H4 (cell line): ENCODE results near the gene ARSA. TPM values are rescaled to one million over a fixed set of nuclear protein-coding genes. Genes with fewer than 3 reads are reported as not detected.
"Not testable (repeated sequence)": the region's sequence is repeated elsewhere in the genome, so short reads cannot be mapped to it uniquely, and the experiment has no call there.

ENCODE experiments used
- DNase-seq: peaks from one replicate; pipeline ENCODE4 v3.0.0-alpha.2; 2015; ENCODE audit warnings: low spot score
- total RNA-seq: library from RNA; depleted of rRNA; stranded (reverse); fragments of >200 nt; shearing (Covaris generic); gene quantifications from 2 replicates; pipeline ENCODE4 v1.2.3, GENCODE V29; 2014

Gene ARSA
- total RNA-seq, 1 experiment from 2014 or later: 9.3 TPM

DNA sequence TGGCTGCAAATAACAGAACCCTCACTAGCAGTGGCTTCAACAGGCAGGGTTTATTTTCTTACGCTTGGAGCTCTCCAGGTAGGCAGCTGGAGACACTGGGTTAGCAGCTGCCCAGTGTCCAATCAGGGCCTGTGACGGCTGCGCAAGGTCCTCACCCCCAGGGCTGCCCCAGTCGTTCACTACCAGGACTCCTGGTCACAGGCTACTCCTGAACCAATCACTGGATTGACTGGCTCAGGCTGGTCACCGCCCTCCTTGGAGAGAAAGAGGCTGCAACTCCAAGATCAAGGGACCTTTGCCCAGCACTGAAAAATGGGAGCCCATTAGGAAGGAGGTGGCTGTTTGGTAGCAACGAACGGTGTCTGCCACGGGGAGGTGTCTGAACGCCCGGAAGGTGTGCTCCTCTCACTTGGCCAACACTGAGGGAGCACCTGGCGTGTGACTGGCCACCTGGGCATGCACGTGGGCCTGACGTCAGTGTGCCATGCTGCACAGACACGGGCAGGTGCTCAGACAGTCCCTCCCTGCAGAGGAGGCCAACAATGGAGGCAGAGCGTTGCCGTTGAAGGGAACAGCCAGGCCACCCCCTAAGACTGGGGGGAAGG, 5.1 kb downstream of the ARSA start:
- no peak for DNase-seq

DNA sequence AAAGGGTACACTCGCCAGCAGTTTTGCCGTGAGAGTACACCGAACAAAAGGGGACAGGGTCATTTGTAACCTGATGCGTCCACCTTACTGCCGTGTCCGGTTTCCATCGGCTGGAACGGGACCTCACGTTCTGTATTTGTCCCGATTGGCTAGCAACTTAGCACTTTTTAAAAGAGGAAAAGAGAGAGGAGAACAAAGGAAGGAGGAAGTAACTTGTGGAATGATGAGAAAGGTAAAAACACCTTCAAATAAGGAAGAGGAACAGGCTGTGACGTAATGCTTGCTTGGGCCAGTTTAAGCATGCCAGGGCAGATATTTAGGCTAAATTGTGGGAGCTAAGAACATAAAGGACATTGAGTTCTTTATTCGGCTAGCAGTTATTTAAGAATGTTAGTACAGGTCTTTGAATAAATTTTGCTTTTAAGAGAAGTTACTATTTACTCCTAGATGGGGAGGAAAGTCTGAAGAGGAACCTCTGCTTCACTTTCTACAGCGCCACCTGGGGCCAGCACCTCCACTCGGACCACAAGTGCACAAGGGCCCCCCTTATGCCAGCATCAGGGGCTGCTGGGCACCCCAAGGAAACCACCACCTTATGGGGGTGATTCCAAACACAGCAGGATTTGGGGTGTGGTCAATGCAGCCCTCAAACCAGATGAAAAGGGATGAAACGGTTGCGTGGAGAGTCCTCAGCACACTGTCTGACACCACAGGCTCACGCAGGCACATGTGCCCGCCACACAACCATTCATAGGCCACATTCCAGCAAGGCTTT, 5.8 kb downstream of the ARSA start:
- no peak for DNase-seq

DNA sequence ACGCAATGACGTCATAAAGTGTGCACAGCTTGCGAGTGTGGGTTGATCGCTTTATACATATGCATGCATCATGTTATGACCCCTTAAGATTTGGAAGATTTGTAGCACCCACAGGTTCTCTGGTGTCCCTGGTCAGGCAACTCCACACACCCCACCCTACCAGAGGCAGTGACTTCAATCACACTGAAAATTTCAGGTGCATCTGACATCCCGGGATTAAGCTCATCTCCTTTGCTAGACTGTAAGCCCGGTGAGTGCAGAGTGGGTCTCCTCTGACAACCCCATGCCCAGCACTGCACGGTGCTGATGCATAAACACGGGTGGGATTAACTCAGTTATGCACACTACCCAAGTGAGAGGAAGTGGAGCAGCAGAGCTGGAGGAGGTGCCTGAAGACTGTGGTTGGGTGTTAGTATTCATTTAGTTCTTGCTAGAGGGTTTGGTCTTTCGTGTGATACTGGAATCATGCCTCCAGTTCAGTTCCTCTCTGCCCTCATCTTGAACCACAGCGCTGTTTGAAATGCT, 6.5 kb downstream of the ARSA start:
- no peak for DNase-seq

DNA sequence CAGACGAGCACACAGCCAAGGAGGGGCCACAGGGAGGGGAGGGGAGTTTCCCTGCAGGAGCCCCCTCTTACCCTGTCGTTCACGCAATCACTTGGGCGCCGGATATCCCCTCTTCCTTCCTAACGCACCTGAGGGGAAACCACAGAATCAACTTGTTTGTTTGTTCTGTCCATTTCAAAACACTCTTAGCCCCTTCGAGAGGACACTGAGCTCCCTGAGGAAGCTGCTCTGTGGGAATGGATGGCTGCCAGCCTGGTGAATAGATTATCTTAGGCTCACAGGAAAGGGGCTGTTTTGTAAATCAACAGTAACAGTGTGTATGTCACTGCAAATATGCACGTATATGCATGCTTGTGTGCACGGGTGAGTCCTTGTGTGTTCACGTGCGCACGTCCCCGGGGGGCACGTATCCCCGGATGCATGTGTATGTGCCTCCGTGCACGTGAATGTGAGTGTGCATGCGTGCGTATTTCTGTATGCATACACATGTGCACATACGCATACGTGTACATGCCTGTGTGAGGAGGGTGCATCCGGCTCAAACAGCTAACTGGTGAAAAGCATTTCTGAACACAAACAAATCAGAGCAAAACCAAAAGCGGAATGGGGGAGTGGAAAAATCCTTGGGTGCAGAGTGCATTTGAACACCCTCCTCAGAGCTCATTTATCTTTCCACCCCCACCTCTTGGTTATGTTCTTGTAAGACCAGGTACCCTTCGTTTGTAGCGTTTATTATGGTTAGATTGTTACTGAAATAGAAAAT, 7.2 kb downstream of the ARSA start:
- peak; percentile 55 for DNase-seq

DNA sequence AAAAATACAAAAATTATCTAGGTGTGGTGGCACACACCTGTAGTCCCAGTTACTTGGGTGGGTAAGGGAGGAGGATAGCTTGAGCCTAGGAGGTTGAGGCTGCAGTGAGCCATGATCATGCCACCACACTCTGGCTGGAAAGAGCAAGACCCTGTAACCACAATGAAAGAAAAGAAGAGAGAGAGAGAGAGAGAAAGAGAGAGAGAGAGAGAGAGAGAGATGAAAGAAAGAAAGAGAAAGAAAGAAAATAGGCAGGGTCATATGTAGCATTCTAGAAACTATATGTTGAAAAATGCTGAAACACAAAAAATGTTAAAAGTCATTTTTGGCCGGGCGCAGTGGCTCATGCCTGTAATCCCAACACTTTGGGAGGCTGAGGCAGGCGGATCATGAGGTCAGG, 13.7 kb downstream of the ARSA start:
- not testable (repeated sequence) for DNase-seq

DNA sequence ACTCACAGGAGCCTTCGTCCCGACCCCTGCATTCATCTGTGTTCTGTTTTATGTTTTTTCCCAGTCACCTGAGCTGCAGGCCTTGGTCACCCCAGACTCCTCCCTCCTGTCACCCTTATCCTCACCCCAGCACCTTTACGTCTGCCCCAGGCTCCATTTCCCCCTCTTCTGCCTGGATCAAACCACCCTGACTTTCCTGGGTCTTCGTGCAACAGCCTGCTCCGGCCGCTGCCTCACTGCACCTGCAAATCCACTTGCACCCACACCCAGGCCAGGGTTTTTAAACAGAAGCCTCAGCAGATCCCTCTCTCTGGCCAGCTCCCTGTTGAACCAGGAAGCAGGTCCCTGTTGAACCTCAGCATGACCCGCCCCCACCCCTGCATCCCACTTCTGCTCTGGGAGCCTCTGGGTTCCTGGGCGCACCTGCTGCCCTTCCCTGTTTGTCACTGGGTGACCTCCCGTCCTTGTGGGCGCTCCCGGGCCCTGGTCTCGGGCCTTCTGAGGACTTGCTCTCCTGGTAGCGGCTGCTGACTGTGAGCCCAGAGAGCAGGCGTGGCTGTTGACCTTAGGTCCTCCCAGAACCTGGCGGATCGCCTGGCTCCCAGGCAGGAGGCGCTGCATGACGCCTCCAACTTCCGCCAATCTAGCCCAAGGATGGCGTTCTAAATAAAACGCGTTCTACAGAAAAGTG, 14.5 kb downstream of the ARSA start:
- no peak for DNase-seq

DNA sequence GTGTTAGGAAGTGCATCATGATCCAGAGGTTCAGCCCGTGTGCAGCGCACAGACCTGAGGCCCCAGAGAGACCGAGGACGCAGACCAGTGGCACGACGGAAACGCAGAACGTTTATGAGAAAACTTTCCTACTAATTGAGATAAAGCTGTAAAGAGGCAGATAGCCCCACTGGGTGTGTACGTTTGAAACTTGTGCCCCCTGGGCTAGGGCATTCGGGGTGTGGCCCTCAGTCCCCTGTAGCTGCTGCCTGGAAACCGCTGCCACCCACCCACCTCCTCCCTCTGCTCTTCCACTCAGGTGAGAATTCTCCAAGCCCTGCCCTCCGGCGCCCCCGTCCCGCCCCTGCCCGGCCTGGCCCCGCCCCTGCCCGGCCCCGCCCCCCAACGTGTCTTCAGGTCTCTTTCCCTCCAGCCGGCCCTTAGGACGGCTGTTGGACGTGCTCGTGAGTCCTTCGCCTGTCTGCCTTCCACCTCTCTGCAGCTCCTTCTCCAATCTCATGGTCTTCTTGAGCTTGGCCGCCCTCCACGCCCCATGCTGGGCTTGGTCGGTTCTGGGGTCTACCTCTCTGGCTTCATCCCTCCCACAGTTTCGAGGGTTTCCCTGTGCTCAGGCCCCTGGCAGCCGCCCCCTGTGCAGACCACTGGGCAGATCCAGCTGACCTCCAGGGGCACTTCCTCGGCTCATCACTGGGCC, 15.3 kb downstream of the ARSA start:
- DNase-seq: no peak

DNA sequence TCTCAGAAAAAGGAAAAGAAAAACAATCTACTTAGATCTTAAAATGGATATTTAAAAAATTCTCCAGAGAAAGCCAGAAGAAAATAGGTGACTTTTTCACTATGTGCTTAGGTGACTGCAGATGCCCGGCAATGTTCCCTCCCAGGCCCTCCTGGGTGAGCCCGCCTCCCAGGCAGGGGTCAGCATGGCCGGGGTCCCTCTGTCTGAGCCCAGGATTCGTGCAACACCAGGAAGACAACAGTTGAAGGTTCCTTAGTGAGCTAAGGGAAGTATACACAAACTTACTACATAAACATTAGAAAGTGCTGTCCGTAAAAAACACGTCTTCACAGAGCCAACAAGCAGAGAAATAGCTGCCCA, 15.8 kb downstream of the ARSA start:
- no peak for DNase-seq

DNA sequence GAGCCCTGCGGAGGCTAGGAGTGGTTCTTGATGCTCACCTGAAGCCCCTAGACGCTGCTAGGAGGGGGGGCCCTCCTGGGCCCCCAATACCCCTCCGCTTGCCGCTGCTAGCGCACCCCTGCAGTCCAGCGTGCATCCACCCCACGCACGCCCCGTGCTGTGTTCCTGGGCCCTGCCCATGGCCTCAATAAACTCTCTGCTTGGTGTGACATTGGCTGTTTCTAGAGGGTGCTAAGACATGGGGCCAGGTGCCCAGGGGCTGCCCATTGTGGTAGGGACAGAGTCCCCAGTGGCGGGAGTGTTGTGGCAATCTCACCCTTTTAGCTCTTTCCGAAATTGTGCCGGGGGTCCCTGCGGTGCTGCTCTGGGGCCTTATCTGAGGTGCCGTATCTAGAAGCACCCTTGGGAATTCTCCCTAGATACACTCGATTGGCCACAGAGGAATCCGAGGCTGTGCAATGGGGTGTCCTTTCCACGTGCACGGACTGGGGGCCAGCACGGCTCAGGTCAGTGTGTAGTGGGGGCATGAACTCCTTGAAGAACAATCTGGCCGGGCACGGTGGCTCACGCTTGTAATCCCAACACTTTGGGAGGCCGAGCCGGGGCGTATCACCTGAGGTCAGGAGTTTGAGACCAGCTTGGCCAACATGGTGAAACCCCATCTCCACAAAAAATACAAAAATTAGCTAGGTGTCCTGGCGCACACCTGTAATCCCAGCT, 16.5 kb downstream of the ARSA start:
- DNase-seq: no peak

DNA sequence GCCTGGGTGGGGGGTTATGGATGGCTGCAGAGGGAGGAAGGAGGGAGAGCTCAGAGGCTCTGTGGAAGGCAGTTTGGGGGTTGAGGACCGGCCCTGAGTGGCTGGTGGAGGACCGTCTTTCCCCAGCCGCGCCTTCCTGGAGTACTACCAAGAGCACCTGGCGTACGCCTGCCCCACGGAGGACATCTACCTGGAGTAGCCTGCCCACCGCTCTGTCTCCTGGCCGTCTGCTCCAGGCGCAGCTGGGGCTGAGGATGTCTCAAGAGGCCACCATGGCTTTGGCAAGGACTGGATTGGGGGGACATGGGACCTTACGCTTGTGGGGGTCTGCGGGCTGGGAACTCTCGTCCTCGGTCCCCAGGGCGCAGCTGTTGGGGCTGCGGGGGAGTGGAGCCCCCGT, 17.4 kb downstream of the ARSA start:
- DNase-seq: no peak

DNA sequence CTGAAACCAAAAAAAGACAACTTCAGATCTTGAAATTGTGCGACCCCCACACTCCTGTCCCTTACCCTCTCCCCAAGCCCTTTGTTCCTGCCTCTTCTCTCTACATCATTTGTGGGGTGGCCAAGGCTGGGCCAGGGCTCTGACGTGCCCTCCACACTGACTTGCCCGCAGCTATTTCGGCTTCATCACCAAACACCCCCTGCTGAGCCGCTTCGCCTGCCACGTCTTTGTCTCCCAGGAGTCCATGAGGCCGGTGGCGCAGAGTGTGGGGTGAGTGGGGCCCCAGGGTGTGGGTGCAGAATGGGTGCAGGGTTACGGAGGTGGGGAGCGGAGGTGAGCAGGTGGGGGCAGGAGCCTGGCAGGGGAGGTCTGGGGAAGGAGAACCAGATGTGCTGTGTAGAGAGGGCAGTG, 17.9 kb downstream of the ARSA start:
- no peak for DNase-seq

DNA sequence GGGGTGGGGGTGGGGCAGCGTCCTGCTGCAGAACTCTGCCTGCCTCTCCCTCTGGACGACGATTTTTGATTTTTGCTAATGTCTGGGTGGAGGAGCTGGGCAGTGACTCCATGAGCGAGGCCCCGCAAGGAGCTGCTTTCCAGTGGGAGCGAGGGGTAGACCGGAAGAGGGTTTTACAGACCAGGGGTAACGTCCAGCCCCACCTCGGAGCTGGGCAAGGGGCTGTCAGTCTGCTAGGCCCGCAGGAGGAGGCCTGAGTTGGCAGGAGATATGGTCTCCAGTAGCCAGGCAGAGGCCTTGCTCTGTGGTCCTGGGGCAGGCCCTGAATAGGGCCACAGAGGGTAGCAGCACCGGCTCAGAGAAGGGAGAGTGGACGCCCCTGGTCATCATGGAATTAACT, 18.4 kb downstream of the ARSA start:
- DNase-seq: no peak

DNA sequence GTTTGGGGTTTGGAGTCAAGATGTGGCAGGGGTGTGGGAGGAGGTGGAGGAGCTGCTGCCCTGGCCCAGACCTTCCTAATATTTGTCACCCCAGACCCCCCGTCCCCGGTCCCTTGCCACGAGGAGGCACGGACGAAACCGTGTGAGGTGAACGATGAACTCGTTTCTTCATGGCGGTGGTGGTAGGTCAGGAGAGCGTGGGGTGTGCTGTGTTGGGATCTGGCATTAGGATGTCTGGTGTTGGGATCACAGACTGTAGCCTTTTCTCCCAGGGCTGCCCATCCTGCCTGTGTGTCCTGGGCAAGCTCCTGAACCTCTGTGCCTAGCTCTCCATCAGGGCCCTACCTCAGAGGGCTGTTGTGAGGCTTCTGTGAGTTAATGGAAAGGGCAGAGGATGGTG, 19.0 kb downstream of the ARSA start:
- no peak for DNase-seq

DNA sequence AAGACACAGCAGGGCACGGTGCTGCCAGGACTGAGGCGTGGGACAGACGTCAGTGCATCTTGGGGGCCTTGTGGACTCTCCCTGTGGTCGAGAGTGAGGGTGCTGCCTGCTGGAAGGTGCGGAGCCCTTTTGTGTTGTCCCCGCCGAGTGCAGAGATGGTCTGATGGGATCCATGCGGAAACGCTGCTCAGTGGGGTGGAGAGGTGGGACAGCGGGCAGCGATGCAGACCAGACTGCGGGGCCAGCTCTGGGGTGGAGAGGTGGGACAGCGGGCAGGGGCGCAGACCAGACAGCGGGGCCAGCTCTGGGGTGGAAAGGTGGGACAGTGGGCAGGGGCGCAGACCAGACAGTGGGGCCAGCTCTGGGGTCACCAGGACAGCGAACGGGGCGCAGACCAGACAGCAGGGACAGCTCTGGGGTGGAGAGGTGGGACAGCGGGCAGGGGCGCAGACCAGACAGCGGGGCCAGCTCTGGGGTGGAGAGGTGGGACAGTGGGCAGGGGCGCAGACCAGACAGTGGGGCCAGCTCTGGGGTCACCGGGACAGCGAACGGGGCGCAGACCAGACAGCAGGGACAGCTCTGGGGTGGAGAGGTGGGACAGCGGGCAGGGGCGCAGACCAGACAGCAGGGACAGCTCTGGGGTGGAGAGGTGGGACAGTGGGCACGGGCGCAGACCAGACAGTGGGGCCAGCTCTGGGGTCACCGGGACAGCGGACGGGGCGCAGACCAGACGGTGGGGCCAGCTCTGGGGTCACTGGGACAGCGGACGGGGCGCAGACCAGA, 19.7 kb downstream of the ARSA start:
- DNase-seq: not testable (repeated sequence)

DNA sequence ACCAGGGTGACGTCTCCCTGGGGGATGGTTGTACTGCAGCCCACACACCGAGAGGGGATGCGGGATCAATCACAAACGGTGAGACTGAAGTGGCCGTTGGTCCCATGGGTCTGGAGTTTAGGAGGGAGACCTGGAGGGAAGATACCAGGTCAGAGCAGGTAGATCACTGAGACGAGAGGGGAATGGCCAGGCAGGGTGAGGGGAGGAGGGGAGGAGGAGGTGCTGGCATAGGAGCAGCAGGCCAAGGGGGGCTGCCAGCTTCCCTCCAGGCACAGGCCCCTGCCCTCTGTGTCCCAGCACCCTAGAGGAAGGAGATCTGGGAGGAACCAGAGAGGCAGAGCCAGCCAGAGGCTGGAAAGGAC, 20.3 kb downstream of the ARSA start:
- DNase-seq: no peak

DNA sequence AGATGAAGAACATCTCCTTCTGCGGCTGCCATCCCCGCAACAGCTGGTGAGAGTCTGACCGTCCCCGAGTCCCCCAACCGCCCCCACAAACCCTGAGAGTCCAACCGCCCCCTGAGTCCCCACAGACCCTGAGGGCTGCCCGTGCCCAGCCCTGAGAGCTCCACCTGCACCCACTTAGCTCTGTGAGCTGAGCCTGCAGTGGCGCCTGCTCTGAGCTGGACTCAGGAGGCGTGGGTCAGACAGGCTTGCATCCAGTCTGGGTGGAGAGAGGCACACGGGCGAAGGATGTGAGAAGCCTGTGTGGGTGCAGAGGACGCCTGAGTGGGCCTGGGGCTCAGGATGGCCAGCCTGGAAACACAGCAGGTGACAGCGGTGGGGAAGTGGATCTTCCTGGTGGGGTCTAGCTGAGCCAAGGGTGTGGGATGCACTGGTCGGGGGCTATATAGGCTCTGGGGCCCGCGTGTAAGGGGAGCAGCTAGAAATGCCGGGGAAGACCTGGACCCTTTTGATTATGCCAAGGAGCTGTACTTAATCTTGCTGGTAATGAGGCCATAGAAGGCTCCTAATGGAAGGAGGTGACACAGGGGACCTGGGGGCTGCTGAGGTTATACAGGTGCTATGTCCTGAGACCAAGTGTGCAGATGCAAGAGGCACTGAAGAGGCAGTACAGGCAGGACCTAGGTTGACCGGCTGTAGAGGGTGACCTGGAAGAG, 20.9 kb downstream of the ARSA start:
- no peak for DNase-seq

DNA sequence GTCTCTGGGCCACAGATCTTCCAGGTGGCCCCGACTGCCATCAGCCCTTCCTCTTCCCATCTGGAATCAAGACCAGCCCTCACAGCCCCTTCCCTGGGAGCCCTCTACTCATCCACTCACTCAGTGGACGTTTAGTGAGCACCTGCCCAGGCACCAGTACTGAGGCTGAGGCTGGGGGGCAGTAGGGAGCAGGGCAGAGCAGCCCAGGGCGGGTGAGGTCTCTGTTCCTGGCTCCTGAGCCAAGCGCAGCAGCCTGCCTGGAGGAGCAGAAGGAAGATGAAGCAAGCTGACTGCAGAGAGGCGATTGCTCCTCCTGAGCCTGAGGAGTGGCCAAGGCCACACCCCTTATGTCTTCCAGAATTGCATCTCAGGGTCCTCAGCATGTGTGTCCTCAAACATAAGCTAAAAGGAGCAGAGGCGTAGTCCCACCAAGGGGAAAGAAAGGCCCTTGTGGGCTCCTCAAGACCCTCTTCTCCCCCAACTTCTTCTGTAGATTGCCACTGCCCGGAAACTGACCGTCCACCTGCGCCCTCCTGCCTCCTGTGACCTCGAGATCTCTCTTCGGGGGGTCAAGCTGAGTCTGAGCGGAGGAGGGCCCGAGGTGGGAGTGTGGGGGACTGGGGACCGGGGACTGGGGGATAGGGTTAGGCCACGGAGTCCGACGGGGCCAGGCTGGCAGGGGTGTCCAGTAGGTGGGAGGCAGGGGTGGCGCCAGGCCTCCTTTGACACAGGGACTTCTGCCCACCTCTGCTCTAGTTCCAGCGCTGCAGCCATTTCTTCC, 21.6 kb downstream of the ARSA start:
- DNase-seq: no peak

DNA sequence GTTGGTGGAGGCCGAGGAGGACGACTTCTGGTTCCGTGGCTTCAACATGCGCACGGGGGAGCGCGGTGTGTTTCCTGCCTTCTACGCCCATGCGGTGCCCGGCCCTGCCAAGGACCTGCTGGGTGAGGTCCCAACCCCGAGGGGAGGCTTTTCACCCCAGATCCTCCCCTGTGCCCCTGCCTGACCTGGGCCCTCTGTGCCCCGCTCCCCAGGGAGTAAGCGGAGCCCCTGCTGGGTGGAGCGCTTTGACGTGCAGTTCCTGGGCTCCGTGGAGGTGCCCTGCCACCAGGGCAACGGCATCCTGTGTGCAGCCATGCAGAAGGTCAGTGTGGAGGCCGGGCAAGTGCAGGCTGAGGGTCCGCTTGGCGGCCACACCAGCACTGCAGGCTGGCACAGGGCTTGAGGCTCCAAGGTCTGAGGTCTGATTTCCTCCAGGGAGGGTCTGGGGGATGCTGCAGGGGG, 22.3 kb downstream of the ARSA start:
- DNase-seq: no peak
